IPS-20b (cell line): ENCODE data around the gene HERC2.

Experiments
- H3K27ac ChIP-seq: one replicate; pipeline ENCODE4 v1.5.1; 2013; ENCODE audit warnings: low read length
- H3K27me3 ChIP-seq: 2 replicates; pipeline ENCODE4 v1.6.1; 2013; ENCODE audit warnings: mild to moderate bottlenecking, low read length, inconsistent platforms; ENCODE audit not compliant: insufficient read depth
- H3K36me3 ChIP-seq: 2 replicates; pipeline ENCODE4 v1.6.1; 2013; ENCODE audit warnings: low read depth, mild to moderate bottlenecking, inconsistent platforms, low read length, moderate library complexity; ENCODE audit not compliant: insufficient read depth
- H3K4me1 ChIP-seq: 2 replicates; pipeline ENCODE4 v1.6.1; 2013; ENCODE audit warnings: mild to moderate bottlenecking, control low read depth, inconsistent platforms, low read length, moderate library complexity; ENCODE audit not compliant: insufficient read depth
- H3K4me3 ChIP-seq: 2 replicates; pipeline ENCODE4 v1.5.1; 2013; ENCODE audit warnings: mild to moderate bottlenecking, low read length, inconsistent platforms
- H3K9ac ChIP-seq: 2 replicates; pipeline ENCODE4 v1.6.1; 2013; ENCODE audit warnings: low read depth, mild to moderate bottlenecking, inconsistent platforms, low read length, moderate library complexity
- H3K9me3 ChIP-seq: 2 replicates; pipeline ENCODE4 v1.6.1; 2013; ENCODE audit warnings: mild to moderate bottlenecking, low read depth, low read length, inconsistent platforms; ENCODE audit not compliant: insufficient read depth

The HERC2 gene

DNA sequence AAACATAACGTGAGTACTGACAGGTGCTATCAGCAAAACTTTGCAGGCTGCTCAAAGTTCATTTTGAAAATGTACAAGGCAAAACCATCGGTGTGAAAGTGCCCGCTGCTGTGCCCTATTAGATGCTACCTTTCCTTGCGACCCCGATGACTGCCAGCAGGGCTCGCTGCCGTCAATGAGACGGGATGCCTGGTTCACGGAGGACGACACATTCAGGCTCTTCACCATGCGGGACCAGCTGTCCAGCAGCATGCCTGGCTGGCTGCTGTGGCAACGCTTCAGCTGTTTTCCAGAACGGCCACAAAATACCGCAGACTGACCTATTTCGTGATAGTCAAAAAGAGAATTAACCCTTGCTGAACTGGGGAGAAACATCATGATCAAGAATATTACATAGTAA lies 130.1 kb downstream of the HERC2 start:
- no peaks in the 10 kb centered on the region for H3K4me1 ChIP-seq
- H3K9ac ChIP-seq = no peak overlapping the region
- no peaks in the 10 kb centered on the region for H3K9me3 ChIP-seq
- no peak overlapping the region for H3K27ac ChIP-seq
- H3K36me3 ChIP-seq = peaks cover 79% of the 10 kb centered on the region
- H3K27me3 ChIP-seq = no peaks in the 10 kb centered on the region
- H3K4me3 ChIP-seq = no peak overlapping the region

DNA sequence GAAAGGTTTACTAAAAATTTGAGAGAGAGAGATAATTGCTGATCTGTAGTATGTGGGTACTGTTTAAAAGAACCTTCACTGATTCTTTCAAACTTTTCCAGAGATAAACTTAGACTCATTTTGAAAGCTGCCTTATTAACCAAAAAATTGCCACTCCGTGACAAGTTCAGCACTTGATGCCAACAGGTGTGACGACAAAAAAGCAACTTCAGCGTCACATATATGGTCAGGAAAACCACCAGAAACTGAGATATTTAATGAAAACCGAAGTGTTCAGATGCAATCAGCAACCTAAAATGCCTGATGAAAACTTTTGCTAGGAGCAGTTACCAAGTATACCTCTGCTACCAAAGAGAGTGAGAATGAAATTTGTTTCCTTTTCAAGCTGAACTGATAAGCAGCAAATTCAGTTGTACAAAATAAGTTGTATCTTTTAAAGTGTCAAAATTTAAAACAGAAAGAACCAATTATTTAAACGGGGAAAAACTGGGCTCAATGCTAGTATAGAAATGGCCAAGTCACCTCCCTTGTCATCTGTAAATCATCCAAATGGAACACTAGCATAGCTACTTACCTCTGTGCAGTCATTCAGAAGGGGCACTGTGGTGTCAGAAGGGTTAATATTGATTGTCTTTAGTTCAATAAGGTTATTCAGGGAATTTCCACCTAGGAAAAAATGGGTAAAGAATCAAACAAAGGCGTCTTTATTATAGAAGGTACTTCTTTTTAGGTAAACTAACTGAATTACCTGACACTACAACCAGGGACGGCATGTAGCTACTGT lies 131.4 kb downstream of the HERC2 start:
- Histone ChIP-seq H3K9me3 (no peaks in the 10 kb centered on the region), H3K27me3 (no peaks in the 10 kb centered on the region), H3K36me3 (peaks cover 81% of the 10 kb centered on the region), H3K4me3 (no peak overlapping the region), H3K27ac (no peak overlapping the region), H3K4me1 (no peaks in the 10 kb centered on the region), H3K9ac (no peak overlapping the region)

DNA sequence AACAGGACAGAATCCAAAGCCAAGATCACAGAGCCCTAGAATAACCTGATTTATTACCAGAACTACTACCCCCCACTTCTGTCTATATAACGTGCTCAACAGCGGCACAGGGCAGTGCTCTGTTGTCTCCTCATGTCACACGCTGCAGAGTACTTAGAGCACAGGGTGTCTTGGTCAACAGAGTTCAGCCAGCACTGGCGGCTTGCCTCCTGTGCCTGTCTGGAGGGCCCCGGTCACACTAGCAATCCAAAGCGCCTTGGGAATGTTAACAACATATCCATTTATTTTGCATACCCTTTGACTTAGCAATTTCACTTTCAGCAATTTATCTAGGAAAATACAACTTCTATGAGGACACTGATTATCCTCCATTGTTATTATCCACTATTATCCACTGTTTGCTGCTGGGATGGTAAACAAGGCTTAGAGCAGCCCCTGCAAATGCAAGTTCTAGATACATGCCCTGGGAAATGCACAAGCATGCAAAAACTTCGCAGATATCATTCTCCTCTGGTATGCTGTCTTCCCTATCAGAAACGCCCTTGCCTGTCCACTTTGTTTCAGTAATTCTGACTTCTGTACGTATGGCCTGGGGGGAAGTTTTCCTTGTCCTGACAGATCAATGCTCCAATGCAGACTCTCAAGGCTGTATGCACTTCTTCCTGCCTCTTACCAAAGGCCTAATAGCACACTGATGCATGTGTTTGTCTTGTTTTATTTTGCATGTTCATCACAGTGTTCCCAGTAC lies 136.7 kb downstream of the HERC2 start:
- Histone ChIP-seq H3K4me1 (no peaks in the 10 kb centered on the region), H3K4me3 (no peak overlapping the region), H3K36me3 (peaks cover 84% of the 10 kb centered on the region), H3K27ac (peak overlapping the region; percentile 17), H3K9me3 (no peaks in the 10 kb centered on the region), H3K27me3 (no peaks in the 10 kb centered on the region), H3K9ac (no peak overlapping the region)

DNA sequence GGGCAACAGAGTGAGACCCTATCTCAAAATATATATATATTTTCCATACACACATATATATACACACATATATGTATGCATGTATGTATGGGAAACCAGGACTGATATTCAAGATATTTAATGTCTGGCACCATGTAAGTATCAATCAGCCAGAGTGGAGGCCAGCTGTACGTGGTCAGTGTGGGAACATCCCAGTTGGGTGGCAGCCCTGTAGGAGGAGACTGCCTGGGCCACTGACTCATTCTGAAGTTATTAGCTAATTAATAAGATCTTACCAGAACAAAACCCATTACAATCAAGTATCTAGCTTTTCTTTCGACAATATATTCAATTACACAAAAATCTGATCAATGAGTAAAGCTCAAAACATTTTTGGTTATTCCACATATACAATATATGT lies 137.8 kb downstream of the HERC2 start:
- H3K4me3 ChIP-seq = no peak overlapping the region
- H3K9me3 ChIP-seq = no peaks in the 10 kb centered on the region
- H3K36me3 ChIP-seq = peaks cover 88% of the 10 kb centered on the region
- H3K4me1 ChIP-seq = no peaks in the 10 kb centered on the region
- H3K27ac ChIP-seq = no peak overlapping the region
- H3K27me3 ChIP-seq = no peaks in the 10 kb centered on the region
- H3K9ac ChIP-seq = no peak overlapping the region

DNA sequence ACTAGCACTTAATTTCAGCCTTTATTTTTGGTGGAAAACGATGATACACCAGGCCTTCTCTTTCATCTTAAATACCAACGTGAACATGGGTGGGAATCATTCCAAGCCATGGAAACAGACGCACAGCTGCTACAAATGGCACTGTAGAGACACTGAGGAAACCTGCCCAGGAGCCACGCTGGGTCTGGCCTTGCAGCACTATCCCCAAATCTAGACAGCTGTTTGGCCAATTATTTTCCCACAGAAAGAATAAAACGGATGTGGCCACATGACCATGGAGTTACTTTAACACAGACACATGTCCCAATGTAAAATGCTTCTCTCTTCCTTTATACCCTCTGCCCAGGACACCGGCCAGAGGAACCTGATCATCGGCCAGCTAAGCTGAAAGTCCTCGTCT lies 139.2 kb downstream of the HERC2 start:
- Histone ChIP-seq H3K9ac (no peak overlapping the region), H3K36me3 (peaks cover 88% of the 10 kb centered on the region), H3K27ac (no peak overlapping the region), H3K4me1 (no peaks in the 10 kb centered on the region), H3K9me3 (no peaks in the 10 kb centered on the region), H3K4me3 (no peak overlapping the region), H3K27me3 (no peaks in the 10 kb centered on the region)

DNA sequence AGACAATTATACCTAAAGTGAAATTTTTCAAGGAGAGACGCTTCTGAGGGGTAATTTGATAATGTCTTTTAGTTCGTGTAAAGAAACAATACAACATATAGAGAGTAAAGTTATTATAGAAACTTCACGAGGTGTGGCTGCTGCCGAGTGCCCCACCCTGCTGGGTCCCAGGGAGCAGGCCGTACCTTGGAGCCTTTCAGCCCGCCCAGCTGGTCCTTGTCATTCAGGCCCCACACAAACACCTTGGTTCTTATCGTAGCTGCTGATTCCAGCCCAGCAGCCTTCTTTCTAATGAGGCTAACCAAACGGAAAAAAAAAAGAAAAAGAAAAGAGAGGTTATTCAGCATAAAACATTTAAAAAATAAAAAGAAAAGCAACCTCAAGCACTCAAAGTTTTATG lies 139.8 kb downstream of the HERC2 start:
- Histone ChIP-seq H3K27ac (no peak overlapping the region), H3K9ac (no peak overlapping the region), H3K4me3 (no peak overlapping the region), H3K36me3 (peaks cover 89% of the 10 kb centered on the region), H3K4me1 (no peaks in the 10 kb centered on the region), H3K27me3 (no peaks in the 10 kb centered on the region), H3K9me3 (no peaks in the 10 kb centered on the region)

DNA sequence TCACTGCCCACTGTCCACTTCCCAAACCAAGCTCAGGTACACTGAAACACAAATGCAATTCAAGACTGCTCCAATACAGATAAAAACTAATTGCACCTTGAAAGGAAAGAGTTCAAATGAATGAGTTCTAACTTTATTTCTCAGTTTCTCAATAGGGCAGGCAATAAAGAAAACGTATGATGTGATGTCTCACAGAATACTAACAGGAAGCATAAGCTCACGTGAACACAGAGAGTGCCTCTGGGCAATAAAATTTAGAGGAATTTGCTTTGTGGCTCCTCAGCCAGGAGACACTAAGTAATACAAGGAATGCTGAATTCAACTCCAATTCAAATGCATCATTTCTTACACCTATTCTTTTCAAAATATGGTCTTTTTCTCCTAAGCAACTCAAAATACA lies 140.6 kb downstream of the HERC2 start:
- Histone ChIP-seq H3K4me1 (no peaks in the 10 kb centered on the region), H3K4me3 (no peak overlapping the region), H3K36me3 (peaks cover 89% of the 10 kb centered on the region), H3K9me3 (no peaks in the 10 kb centered on the region), H3K27me3 (no peaks in the 10 kb centered on the region), H3K9ac (no peak overlapping the region), H3K27ac (no peak overlapping the region)

DNA sequence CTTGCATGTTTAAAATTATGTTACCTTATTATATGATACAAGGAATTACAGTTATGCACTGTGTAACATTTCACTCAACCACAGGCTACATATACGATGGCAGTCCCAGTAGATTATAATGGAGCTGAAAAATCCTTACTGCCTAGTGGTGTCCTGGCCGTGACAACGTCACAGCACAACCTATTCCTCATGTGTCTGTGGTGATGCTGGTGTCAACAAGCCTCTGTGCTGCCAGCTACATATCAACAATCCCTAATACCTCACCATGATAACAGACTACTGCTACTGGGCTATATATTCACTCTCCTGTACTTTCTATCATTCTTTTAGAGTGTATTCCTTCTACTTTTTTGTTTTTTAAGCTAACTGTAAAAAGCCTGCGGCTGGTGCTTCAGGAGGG lies 142.7 kb downstream of the HERC2 start:
- no peaks in the 10 kb centered on the region for H3K27me3 ChIP-seq
- H3K9ac ChIP-seq = no peak overlapping the region
- no peak overlapping the region for H3K27ac ChIP-seq
- H3K4me3 ChIP-seq = no peak overlapping the region
- H3K36me3 ChIP-seq = peaks cover 93% of the 10 kb centered on the region
- H3K4me1 ChIP-seq = no peaks in the 10 kb centered on the region
- H3K9me3 ChIP-seq = no peaks in the 10 kb centered on the region

DNA sequence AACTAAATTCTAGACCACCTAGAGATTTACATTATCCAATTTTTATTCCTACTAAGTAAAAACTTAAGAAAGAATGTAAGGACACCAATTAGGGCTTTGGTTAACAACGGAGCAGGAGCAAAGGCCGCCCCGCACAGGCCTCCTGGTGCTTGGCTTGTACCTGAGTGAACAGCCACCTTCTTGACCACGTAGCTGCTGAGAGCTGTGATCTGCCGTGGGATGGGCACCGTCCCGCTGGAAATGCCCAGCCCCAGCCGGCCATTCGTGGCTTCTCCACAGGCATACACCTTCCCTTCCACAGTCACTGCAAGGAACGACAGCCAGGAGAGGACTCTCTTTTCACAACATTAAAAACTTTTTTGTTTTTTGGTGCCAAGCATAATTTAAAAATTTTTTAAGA lies 143.3 kb downstream of the HERC2 start:
- Histone ChIP-seq H3K27ac (no peak overlapping the region), H3K9ac (no peak overlapping the region), H3K9me3 (no peaks in the 10 kb centered on the region), H3K4me1 (no peaks in the 10 kb centered on the region), H3K27me3 (no peaks in the 10 kb centered on the region), H3K36me3 (peaks cover 97% of the 10 kb centered on the region), H3K4me3 (no peak overlapping the region)

DNA sequence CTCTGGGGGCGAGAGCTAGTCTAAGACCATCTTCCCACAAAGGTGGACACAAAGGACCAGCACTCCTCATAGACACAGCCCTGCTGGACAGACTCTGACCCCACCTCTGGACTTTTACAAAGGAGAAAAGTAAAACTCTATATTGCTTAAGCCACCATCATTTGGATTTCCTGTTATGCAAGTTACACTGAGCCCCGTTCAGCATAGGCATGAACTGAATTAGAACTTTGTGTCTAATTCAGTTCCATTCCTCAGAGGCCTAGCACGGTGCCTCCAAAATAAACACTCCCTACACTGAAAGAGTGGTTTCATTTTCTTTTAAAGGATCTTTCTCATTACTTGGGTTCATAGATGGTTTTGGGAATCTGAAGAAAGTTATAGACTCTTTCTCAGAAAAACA lies 143.7 kb downstream of the HERC2 start:
- Histone ChIP-seq H3K9ac (no peak overlapping the region), H3K27me3 (no peaks in the 10 kb centered on the region), H3K4me1 (no peaks in the 10 kb centered on the region), H3K27ac (no peak overlapping the region), H3K9me3 (no peaks in the 10 kb centered on the region), H3K4me3 (no peak overlapping the region), H3K36me3 (peaks cover 97% of the 10 kb centered on the region)

DNA sequence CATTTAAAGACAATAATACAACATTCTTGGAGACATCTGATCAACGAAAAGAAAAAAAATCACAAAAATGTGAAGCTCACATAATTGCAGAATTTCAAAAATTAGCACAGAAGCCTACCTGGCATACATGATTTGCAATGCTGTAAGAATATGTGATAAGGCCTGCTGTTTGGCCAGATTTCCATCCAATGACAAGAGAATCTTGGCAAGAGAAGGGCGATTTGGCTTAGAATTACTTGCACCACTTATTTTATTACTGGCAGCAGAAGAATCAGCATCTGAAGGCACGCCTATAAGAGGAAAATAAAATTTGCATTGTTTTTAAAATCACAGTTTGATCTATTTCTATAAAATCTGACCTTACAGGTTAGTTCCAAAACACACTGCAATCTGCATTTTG lies 152.6 kb downstream of the HERC2 start:
- H3K4me1 ChIP-seq = peaks cover 6% of the 10 kb centered on the region; the same call in 1 of the 2 replicates
- H3K4me3 ChIP-seq = no peak overlapping the region
- H3K9ac ChIP-seq = no peak overlapping the region
- H3K9me3 ChIP-seq = no peaks in the 10 kb centered on the region
- peaks cover 87% of the 10 kb centered on the region for H3K36me3 ChIP-seq
- no peaks in the 10 kb centered on the region for H3K27me3 ChIP-seq
- H3K27ac ChIP-seq = no peak overlapping the region
